HG02840 (cell line): ENCODE results near the gene IRF2BP2.
"Not testable (repeated sequence)": the region's sequence is repeated elsewhere in the genome, so short reads cannot be mapped to it uniquely, and the experiment has no call there.

ENCODE experiments used
- ATAC-seq: cut with Tn5 transposase; IDR thresholded peaks from one replicate; pipeline ENCODE4 v1.9.1; 2021; ENCODE audit warnings: mild to moderate bottlenecking, moderate library complexity, moderate number of reproducible peaks; ENCODE audit not compliant: unreplicated experiment, low FRiP score

The IRF2BP2 gene

DNA sequence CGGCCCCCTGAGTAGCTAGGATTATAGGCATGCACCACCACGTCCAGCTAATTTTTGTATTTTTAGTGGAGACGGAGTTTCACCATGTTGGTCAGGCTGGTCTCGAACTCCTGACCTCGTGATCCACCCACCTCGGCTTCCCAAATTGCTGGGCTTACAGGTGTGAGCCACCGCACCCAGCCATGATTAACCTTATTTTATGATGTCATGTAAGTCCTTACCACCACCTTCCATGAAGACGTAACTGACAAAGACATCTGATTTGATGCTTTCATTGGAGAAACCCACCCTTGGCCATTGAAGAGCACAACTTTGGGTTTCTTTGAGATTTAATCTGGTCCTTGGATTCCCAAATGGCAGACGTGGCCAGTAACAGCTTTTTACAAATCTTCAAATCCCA is 24.9 kb upstream of the IRF2BP2 start:
- not testable (repeated sequence) for ATAC-seq

DNA sequence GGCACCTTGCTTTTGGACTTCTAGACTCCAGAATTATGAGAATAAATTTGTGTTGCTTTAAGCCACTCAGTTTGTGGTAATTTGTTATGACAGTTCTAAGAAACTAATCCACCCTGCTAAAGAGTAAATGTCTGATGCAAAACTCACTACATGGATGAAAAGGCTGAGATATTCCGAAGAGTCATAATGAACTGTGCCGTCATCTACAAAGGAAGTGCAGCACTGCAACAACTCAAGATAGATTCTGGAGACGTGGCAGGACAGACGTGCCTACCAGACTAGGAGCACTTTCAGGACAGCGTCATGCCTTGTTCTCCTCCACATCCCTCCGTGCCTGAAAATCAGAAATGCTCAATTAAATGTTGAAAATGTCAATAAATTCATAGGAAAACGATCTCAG is 24.4 kb upstream of the IRF2BP2 start:
- ATAC-seq: no peak

DNA sequence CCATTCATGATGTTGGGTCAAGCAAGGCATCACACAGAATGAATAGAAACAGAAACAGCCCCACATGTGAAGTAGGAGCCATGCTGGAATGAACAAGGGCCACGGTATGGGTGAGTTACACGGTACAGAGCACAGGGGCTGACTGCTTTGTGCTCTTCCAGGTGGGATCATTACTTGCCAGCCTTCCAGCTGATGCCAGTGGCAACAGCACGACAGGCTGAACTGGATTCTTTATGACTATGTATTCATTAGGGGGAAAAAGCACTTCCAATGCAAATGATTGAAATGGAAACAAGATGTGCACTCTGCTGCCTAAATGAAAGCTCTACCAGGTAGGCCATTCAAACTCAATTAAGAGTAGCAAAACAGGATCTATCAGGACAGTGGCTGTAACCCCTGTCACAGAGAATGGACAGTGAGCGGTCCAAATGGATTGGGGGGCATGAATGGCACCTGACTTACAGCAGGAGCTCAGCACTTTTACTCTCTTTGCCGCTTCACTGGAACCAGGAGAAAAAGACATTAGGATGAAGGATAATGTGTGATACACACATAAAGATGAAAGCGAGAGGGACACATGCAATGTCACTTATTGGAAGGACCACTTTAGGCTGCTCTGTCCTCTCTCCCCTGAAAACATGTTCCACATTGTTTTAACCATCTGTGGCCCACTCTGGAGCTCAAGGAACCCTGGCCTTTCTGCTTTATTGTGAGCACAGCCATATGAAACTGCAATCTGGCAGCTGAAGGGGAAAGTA is 23.4 kb upstream of the IRF2BP2 start:
- ATAC-seq: no peak

DNA sequence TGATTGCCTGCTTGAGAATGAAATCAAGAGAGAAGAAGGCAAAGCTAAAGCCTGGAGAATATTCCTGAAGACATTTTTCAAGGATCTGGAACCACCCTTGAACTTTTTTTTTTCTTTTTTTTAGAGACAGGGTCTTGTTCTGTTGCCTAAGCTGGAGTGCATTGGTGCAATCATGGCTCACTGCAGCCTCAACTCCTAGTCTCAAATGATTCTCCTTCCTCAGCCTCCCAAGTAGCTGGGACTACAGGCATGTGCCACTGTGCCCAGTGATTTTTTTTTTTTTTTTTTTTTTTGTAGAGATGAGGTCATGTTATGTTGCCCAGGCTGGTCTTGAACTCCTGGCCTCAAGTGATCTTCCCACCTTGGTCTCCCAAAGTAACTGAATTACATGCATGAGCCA is 22.2 kb upstream of the IRF2BP2 start:
- no peak for ATAC-seq

DNA sequence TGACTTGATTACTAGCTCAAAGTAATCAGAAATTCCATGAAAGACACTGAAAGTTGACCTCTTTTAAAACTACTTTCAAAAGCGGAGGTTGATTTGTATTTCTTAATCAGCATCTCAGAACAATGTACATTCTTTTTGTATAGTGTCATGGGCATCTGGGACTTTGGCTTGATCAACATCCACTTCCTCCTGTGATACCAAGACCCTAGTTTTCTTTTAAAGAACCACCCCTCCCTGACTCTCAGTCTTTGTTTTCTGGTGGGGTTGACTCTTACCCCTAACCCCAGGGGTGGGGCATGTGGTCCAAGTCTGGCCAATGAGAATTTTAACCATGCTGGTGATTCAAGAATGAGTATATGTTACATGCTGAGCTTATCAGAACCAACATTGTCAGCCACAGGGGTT is 21.7 kb upstream of the IRF2BP2 start:
- ATAC-seq: no peak

DNA sequence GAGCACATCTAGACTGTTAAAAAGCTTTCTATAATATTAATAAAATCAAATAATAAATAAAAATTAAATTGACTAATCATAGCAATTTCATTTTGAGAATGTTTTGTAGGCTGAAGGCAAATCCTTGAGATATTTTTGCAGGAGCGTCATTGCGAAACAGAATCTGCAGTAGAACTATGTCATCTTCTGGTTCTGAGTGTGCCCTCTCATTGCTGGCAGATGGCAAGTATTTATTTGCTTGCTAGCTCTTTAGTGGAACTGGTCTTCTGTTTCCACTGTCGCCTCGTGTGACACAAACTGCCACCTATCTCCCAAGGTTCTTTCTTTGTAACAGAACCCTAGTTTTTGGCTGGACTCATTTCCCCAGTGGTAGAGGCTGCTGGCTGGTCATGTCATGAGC is 19.0 kb upstream of the IRF2BP2 start:
- no peak for ATAC-seq

DNA sequence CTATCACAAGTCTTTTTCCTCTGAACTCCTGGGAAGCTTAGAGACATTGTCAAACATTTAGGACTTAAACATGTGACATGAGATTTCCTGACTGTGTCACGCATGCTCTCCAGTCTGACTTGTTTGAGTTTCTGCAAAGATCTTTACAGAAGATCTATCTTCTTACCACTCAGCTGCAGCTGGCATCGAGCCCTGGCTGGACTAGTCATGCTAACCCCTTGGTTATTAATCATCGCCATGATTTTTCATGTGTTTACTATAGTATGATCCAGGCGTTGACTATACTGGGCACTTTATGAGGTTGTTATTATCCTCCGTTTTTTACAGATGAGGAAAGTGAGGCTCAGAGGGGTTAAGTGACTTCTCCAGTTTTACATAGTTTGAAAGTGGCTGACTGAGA is 18.1 kb upstream of the IRF2BP2 start:
- ATAC-seq: no peak

DNA sequence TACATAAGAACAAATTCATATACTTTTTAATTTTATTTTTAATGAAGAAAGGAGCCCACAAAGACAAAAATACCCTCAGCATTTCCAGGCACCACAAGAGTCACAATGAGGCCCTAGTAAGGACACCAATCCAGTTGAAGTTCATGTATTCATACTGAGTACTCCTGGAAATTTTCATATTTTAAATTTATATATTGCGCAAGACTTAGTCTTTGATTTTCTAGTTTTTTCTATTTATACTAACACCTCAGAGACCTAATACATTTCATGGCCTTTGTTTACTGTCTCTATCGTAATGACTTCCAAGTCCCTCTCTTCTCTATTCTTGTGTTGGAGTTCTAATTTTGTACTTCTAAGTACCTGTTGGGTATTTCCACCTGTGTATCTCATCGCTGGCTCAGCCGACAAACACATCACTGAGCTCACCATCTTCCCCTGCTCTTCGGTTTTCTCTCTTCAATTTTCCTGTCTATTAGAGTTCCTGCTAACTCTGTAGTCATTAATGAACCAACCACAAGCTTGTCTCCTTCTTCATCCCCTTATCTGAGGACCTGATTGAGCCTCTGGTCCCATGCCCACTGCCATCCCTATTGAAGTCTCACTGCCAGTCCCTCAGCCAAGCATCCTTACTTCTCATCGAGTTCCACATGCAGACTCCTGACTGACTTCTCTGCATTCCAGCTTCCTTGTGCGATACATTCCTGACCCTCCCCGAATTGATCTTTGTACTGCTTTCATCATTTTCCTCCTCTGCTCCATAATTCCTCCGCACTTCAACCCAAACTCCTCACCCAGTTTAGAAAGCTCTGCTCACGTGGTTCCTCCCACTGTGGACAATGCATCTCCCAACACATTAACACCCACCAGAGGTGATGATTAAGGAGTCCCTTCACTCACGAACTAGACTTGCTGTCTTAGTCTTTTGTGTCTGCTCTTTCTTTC is 17.3 kb upstream of the IRF2BP2 start:
- ATAC-seq: no peak

DNA sequence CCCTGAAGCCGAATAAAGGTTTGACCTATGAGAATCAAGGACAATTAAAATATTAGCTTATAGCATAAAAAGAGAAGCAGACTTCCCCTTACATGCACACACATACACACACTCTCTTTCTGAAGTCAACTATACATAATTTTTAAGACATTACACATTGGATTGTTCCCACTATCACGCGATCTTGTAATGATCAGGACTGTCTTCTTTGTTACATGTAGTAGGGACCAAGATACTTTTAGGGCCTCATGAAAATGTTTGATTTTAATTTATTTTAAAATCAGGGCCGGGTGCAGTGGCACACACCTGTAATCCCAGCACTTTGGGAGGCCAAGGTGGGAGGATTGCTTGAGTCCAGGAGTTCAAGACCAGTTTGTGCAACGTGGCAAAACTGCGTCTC is 16.4 kb upstream of the IRF2BP2 start:
- no peak for ATAC-seq

DNA sequence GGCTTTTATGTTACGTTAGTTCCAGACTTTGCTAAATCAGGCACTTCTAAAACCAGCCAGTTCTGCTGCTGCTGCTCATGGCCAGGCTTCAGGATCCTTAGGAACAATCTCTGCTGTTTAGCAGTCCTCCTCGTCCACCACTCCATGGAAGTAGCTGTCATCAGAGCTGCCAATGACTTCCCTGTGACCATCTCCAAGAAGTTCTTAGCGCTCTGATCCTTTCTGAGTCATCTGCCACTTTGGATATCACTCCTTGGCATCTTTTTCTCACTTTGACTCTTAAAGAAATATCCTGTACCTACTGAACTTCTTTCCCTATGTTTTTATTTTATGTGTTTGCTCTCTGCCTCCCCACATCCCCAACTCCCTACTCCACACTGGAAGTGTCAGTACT is 14.7 kb upstream of the IRF2BP2 start:
- ATAC-seq: no peak

DNA sequence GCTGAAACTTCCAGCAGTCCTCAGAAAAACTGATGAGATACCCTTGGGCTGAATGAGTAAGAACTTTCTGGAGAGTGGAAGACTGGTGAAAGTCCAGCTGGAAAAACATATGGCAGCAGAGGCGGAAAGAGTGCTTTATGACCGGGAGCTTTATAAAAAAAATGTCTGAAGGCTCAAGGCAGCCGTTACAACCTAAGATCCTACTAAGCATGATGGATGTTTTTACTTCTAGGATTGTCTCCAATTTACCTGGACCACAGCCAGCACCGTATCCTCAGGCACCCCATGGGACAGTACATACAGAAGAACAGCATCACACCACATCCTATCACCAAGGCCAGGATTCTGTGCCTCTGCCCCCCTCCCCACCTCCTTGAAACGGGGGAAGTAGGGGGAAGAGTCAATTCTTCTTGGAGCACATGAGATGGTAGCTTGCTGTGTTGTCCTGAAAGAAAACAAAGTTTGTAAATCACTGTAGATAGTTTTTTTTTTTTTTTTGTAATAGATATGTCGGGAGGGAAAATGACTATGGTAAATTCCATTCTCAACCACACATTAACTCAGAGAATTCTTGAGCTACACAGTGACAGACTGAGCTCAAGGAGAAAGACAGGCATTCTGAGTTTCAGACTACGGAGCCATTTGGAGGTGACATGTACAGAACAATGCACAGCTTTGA is 11.8 kb upstream of the IRF2BP2 start:
- no peak for ATAC-seq

DNA sequence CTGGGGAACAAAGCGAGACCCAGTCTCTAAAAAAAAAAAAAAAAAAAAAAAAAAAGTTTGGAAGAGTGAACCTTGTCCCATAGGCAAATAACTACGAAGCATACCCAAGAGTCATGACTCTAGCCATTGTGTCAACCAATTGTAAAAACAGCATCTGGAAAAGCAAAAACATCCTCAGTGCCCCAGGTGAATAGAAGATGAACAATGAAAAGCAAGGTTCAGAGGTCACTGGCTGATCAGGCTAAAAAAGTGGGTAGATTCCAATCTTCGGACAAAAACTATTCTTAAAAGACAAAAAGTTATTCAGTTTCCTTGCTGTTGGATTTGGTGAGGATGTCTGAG is 11.1 kb upstream of the IRF2BP2 start:
- no peak for ATAC-seq

DNA sequence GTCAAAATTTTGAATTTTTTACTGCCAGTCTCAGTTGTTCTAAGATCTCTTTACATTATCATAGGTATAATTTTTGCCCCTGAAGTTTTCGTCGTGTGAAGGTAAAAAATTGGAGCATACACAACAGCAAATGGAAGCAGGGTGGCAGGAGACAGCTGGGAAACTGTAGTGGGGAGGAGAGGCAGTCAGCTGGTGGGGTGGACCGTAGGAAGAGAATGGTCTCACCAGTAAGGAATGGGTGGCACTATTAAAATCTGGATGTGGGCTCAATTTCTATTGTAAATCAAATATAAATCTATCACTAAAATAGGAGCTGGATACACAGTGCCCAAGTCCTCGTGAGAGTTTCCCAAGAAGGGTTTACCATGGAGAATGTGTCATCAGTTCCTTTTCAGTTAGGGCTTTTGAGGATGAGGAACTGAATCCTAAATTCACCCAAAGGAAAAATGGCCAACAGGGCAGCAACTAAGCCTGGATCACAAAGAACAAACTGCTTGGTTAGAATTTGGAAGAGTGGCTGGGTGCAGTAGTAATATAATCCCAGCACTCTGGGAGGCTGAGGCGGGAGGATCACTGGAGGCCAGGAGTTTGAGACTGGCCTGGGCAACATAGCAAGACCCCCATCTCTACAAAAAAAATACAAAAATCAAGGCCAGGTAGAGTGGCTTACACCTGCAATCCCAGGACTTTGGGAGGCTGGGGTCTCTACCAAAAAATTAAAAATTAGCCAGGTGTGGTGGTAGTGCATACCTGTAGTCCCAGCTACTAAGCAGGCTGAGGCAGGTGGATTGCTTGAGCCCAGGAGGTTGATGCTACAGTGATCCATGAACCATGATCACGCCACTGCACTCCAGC is 10.5 kb upstream of the IRF2BP2 start:
- ATAC-seq: no peak

DNA sequence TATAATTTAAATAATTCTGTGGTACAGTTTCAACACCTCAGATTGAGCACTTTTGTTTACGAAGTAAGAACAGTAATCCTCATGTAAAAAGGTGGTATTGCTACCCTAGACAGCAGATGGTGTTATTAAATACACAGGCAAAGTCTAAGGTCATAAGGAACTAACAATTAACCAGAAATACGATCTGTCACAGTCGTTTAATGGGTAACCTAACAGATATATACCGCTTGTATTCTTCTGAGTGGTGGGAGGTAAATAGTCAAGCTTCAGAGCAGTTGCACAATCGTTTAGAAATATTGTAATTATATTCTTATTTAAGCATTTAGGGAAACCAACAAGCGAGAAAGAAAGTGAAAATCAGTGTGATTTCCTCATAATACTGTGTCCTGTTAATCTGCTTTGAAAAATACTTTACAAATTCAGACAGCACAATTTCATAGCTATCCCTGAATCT is 9.8 kb upstream of the IRF2BP2 start:
- no peak for ATAC-seq

DNA sequence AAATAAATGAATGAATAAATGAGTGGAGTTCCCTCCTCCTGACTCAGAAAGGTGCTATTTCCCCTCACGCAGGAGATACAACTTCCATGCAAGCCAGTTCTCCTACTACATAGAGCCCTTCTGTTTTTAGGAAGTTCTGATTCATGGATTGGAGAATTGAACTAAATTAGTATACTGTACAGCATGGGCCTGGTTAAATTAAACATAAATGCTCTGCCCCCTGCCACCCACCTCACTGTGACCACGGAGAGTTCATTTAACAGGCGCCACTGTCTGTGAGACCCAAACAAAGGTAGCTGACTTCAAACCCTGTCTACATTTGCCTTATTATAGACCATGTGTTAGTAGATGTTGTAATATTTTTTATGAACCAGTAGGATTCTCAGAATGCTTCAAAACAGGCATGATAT is 9.1 kb upstream of the IRF2BP2 start:
- no peak for ATAC-seq

DNA sequence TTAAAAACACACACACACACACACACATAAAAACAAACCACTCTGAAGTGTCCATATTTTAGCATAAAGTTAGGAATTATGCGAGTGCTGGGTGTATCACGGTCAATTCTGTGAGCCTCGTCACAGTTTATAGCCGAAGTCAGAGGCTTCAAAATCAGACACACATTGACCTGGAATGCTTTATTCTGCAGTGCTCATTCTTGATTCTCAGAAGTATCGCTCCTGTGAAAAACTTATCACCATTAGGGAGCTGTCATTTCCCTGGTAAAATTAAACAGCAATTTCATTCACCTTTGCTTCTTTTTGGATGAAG is 8.7 kb upstream of the IRF2BP2 start:
- ATAC-seq: no peak

DNA sequence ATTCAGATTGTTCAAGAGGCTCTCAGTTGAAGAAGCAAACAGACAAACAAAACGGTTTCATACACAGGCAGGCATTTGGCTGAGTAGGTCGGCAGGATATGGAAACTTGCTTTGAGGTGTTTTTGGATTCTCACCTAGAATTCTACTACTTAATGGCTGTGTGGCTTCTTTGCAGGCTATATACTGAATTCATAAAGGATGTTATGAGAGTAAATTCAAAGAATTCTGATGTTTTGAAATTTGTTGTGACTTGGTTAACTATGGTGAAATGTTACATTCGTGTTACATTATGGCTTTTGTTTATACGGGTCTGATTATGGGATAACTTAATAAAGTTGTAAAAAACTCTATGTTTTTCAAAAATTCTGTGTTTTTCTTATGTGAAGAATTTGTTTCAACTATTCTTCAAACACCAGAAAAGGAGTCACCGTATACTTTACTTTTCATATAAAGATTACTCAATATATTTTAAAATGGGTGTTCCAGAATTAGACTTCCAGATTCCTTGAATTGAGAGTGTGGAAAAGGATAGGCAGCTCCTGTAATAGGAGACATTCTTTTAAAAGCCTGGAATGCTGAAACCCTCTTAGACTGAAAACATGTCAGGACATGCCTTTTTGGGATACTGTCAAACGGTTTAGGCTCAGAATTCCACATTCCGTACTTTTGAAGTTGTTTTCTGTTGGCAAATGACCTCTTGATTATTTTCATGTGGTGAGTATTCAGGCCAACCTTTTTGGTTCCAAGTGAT is 8.2 kb upstream of the IRF2BP2 start:
- no peak for ATAC-seq

DNA sequence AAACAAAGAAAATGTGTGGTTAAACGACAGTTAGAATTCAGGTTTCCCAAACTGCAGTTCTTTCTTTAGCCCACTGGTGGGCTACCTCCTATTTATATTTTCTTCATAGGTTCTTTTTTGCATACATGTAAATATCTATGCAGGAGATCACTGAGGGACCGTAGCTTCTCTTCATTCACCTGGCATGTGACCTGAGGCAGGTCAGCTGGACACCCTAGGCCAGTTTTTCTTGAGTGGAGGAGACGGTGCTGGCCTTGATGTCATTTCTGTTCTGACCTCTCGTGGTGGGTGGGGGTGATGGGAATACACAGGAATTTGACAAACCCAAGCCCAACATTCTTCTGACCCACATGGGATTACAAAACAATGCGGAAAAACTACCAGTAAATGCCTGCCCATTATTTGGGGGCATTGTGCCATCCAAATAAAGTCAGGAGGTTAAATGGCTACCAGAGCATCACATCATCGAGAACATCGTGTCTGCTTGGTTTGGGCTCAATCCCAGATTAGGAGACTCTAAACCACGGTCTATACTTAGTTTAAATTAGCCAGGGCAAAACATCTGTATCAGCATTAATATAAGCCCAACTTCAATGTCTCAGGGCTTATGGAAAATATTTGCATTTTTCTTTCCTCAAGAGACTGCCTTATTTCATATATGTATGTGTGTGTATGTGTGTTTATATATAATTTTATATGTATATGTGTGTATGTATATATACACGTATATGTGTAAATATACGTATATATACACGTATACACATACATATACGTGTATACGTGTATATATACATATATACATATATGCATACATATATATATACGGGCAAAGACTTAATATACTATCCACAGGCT is 7.4 kb upstream of the IRF2BP2 start:
- ATAC-seq: no peak

DNA sequence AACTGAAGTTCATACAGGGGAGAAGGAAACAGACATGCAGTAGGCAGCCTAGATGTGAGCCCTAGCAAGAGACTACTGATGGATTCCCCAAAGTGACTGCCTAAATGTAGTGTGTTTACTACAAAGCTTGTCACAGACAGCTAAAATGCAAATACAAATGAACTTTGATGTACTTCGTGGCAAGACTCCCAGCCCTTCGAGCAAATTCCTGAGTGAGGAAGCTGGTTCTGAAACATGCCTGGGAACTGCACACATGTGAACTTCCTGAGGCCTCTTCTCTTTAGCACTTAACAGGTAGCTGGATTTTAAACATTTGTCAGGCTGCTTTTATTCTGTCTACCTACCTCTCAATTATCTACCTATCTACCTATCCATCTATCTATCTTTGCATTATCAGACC is 6.7 kb upstream of the IRF2BP2 start:
- no peak for ATAC-seq
